IMR-90 (cell line): ENCODE data around the gene LRRN2. TPM values are rescaled to one million over a fixed set of nuclear protein-coding genes. Genes with fewer than 3 reads are reported as not detected.

Experiments used
- ATAC-seq: fragments of 200-7000 bp; cut with Tn5 transposase; 2 replicates; pipeline ENCODE4 v1.9.1; 2020; ENCODE audit warnings: low read depth, mild to moderate bottlenecking, moderate library complexity
- BruUV-seq: library from RNA; stranded (reverse); fragments of 400-500 nt; replicated peaks from 2 replicates; lab custom pipeline; 2021; lab: Mats Ljungman, UMichigan
- CTCF ChIA-PET: fragments of 300-600 bp; formaldehyde crosslinking; extraction: SDS; loops from one replicate; lab custom pipeline; 2021; ENCODE audit warnings: antibody characterized with exemption; lab: Yijun Ruan, JAX
- POLR2A ChIA-PET: fragments of 300-600 bp; sonication (Branson Sonifier 250); formaldehyde crosslinking; loops from one replicate; lab custom pipeline; 2022; ENCODE audit warnings: antibody characterized with exemption; ENCODE audit not compliant: unreplicated experiment; lab: Charles Lee
- DNase-seq: peaks from one replicate; pipeline ENCODE4 v3.0.0; 2013
- H2AFZ ChIP-seq: replicated peaks from 2 replicates; pipeline ENCODE3; 2013; ENCODE audit warnings: low read length, mild to moderate bottlenecking; ENCODE audit not compliant: poor library complexity
- H2AK5ac ChIP-seq: 2 replicates; pipeline ENCODE4 v1.6.1; 2013; ENCODE audit warnings: low read depth, low read length, inconsistent platforms
- H2AK9ac ChIP-seq: replicated peaks from 2 replicates; pipeline ENCODE3; 2013; ENCODE audit warnings: mild to moderate bottlenecking, low read depth, low read length, moderate library complexity; ENCODE audit not compliant: poor library complexity
- H2BK120ac ChIP-seq: 2 replicates; pipeline ENCODE4 v1.6.1; 2013; ENCODE audit warnings: low read depth, low read length, inconsistent platforms
- H2BK15ac ChIP-seq: 3 replicates; pipeline ENCODE4 v1.6.1; 2013; ENCODE audit warnings: low read depth, low read length, inconsistent platforms
- H2BK20ac ChIP-seq: 2 replicates; pipeline ENCODE4 v1.6.1; 2013; ENCODE audit warnings: low read depth, mild to moderate bottlenecking, inconsistent platforms, low read length, moderate library complexity
- H2BK5ac ChIP-seq: 2 replicates; pipeline ENCODE4 v1.6.1; 2013; ENCODE audit warnings: mild to moderate bottlenecking, low read depth, low read length, inconsistent platforms; ENCODE audit not compliant: poor library complexity, severe bottlenecking
- H3K14ac ChIP-seq: replicated peaks from 2 replicates; pipeline ENCODE4 v1.6.1; 2013; ENCODE audit warnings: low read depth, low read length, inconsistent platforms
- H3K18ac ChIP-seq: 2 replicates; pipeline ENCODE4 v1.6.1; 2013; ENCODE audit warnings: low read depth, low read length, control low read depth
- H3K23ac ChIP-seq: 2 replicates; pipeline ENCODE4 v1.6.1; 2013; ENCODE audit warnings: low read depth, low read length, inconsistent platforms
- H3K27ac ChIP-seq: 2 replicates; pipeline ENCODE4 v1.5.1; 2013; ENCODE audit warnings: mild to moderate bottlenecking, control low read depth, low read length; ENCODE audit not compliant: insufficient read depth
- H3K27me3 ChIP-seq: 2 replicates; pipeline ENCODE4 v1.6.1; 2013; ENCODE audit warnings: low read length; ENCODE audit not compliant: control insufficient read depth, insufficient read depth
- H3K36me3 ChIP-seq: 2 replicates; pipeline ENCODE4 v1.6.1; 2013; ENCODE audit warnings: low read length, mixed read lengths; ENCODE audit not compliant: control insufficient read depth, insufficient read depth
- H3K4ac ChIP-seq: 2 replicates; pipeline ENCODE4 v1.6.1; 2013; ENCODE audit warnings: low read depth, low read length, inconsistent platforms
- H3K4me1 ChIP-seq: 2 replicates; pipeline ENCODE4 v1.6.1; 2013; ENCODE audit warnings: low read length, mixed read lengths; ENCODE audit not compliant: control insufficient read depth, insufficient read depth
- H3K4me2 ChIP-seq: 2 replicates; pipeline ENCODE4 v1.6.1; 2013; ENCODE audit warnings: low read depth, mild to moderate bottlenecking, control low read depth, low read length, moderate library complexity
- H3K4me3 ChIP-seq: 2 replicates; pipeline ENCODE4 v1.5.1; 2013; ENCODE audit warnings: low read depth, mild to moderate bottlenecking, control low read depth, low read length, moderate library complexity; ENCODE audit not compliant: insufficient read depth
- H3K56ac ChIP-seq: 2 replicates; pipeline ENCODE4 v1.6.1; 2013; ENCODE audit warnings: low read length, inconsistent platforms; ENCODE audit not compliant: insufficient read depth; ENCODE audit errors: extremely low read depth
- H3K79me1 ChIP-seq, 2 experiments: 2 replicates each; pipeline ENCODE4 v1.6.1; 2013; ENCODE audit warnings: low read length in 2 of 2, inconsistent platforms in 1 of 2, low read depth in 1 of 2
- H3K9ac ChIP-seq: 2 replicates; pipeline ENCODE4 v1.6.1; 2013; ENCODE audit warnings: low read depth, low read length, control low read depth
- H3K9me1 ChIP-seq: 2 replicates; pipeline ENCODE4 v1.6.1; 2013; ENCODE audit warnings: low read length, inconsistent platforms; ENCODE audit not compliant: insufficient read depth
- H3K9me3 ChIP-seq: 2 replicates; pipeline ENCODE4 v1.6.1; 2013; ENCODE audit warnings: low read length; ENCODE audit not compliant: control insufficient read depth, insufficient read depth
- H4K20me1 ChIP-seq: 2 replicates; pipeline ENCODE4 v1.6.1; 2013; ENCODE audit warnings: low read length, inconsistent platforms; ENCODE audit not compliant: insufficient read depth
- H4K5ac ChIP-seq: 2 replicates; pipeline ENCODE4 v1.6.1; 2013; ENCODE audit warnings: mild to moderate bottlenecking, low read depth, low read length, control low read depth
- H4K8ac ChIP-seq, 2 experiments: 2 replicates each; pipeline ENCODE4 v1.6.1; 2013; ENCODE audit warnings: low read depth in 2 of 2, low read length in 2 of 2, control low read depth in 1 of 2, inconsistent platforms in 1 of 2
- H4K91ac ChIP-seq: 2 replicates; pipeline ENCODE4 v1.6.1; 2013; ENCODE audit warnings: low read depth, low read length, inconsistent platforms; ENCODE audit not compliant: insufficient read depth
- NFE2L2 ChIP-seq: fragments of 150-350 bp; IDR thresholded peaks from 2 replicates; pipeline ENCODE4 v1.6.1; 2016; ENCODE audit warnings: low read depth, mild to moderate bottlenecking, low read length
- WGBS, 2 experiments: methylation state at CpG; one replicate each; pipeline versions ENCODE4 v1.1.5 to v1.1.7; 2013; ENCODE audit warnings: missing lambda C conversion rate in 2 of 2; ENCODE audit not compliant: insufficient read length in 1 of 2; ENCODE audit errors: extremely low coverage in 2 of 2; 5-methylcytosine and 5-hydroxymethylcytosine counted together
- dilution Hi-C: fragments of 300-500 bp; cut with HindIII; formaldehyde crosslinking; loops from one replicate; pipeline ENCODE4 v1.14.3; 2018; ENCODE audit warnings: low sequenced_read_pairs; ENCODE audit not compliant: unreplicated experiment
- in situ Hi-C: fragments of 300-500 bp; cut with MboI; formaldehyde crosslinking; loops from 3 replicates; pipeline ENCODE4 v1.14.3; 2019; ENCODE audit warnings: low sequenced_read_pairs, inconsistent platforms, mixed read lengths
- intact Hi-C: fragments of 100-400 bp; cut with micrococcal nuclease; formaldehyde crosslinking; loops from 2 replicates; pipeline ENCODE4 v1.10.0; 2022
- polyA plus RNA-seq, 3 experiments: library from polyadenylated mRNA; depleted of rRNA; stranded (reverse); fragments of >200 nt; gene quantifications; 2 replicates each; pipeline ENCODE4 v1.2.3, GENCODE V29; 2012; ENCODE audit warnings: low replicate concordance in 1 of 3
- total RNA-seq: library from RNA; depleted of rRNA; stranded (reverse); fragments of >200 nt; gene quantifications from 2 replicates; pipeline ENCODE4 v1.2.3, GENCODE V29; 2012
- TF ChIP-seq, protein P1 (sequence below): fragments of 150-350 bp; IDR thresholded peaks from 2 replicates; pipeline ENCODE4 v1.6.1; 2016; ENCODE audit warnings: low read depth, mild to moderate bottlenecking, low read length, moderate library complexity, borderline replicate concordance
- TF ChIP-seq, protein P2 (sequence below): fragments of 150-350 bp; IDR thresholded peaks from 2 replicates; pipeline ENCODE4 v1.6.1; 2017; ENCODE audit warnings: mild to moderate bottlenecking, antibody characterized with exemption, low read length, low read depth

Gene LRRN2
- total and polyA plus RNA-seq, 2 of the 4 experiments (the other 2 are of a cell fraction), result not detected

DNA sequence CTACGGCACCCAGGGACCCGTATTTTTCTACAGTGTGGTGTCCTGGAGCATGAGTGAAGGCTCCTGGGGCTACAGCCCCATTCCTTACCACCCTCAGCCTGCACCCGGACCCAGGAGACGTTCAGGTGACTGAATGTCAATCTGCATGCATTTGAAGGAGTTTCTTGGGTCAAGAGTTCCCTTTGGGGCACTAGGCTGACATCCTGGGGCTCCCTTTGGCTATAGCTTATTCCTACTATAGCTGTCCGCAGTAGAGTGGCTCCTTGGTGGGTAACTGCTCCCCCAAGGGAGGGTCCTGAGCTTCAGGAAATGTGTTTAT, 19.9 kb upstream of the LRRN2 start:
- Histone ChIP-seq H3K9ac (no peak overlapping the region), H4K91ac (no peak overlapping the region), H3K56ac (no peak overlapping the region), H2AFZ (no peak overlapping the region), H2BK120ac (no peak overlapping the region), H3K36me3 (no peaks in the 10 kb centered on the region), H3K4me1 (no peaks in the 10 kb centered on the region), H3K18ac (no peak overlapping the region), H3K4ac (no peak overlapping the region), H3K27me3 (peaks cover 21% of the 10 kb centered on the region), H4K20me1 (no peaks in the 10 kb centered on the region), H2BK5ac (no peak overlapping the region), H2BK20ac (no peak overlapping the region), H2AK5ac (no peak overlapping the region), H3K14ac (no peak overlapping the region), H3K4me2 (no peak overlapping the region), H4K5ac (no peak overlapping the region), H3K9me3 (no peaks in the 10 kb centered on the region), H3K79me1 (no peaks in the 10 kb centered on the region), H4K8ac (no peak overlapping the region), H3K23ac (no peak overlapping the region), H2AK9ac (no peak overlapping the region), H3K9me1 (no peaks in the 10 kb centered on the region), H3K27ac (no peak overlapping the region), H2BK15ac (no peak overlapping the region), H3K4me3 (no peak overlapping the region)
- DNase-seq, result no peak
- ChIA-PET POLR2A (no interaction called here), CTCF (no interaction called here)
- no CpG with 5 or more reads among the region's 5 CpGs for WGBS, 2 experiments
- TF ChIP-seq, protein P1, sequence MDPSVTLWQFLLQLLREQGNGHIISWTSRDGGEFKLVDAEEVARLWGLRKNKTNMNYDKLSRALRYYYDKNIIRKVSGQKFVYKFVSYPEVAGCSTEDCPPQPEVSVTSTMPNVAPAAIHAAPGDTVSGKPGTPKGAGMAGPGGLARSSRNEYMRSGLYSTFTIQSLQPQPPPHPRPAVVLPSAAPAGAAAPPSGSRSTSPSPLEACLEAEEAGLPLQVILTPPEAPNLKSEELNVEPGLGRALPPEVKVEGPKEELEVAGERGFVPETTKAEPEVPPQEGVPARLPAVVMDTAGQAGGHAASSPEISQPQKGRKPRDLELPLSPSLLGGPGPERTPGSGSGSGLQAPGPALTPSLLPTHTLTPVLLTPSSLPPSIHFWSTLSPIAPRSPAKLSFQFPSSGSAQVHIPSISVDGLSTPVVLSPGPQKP, result no peak
- no peak for TF ChIP-seq NFE2L2
- TF ChIP-seq, protein P2, sequence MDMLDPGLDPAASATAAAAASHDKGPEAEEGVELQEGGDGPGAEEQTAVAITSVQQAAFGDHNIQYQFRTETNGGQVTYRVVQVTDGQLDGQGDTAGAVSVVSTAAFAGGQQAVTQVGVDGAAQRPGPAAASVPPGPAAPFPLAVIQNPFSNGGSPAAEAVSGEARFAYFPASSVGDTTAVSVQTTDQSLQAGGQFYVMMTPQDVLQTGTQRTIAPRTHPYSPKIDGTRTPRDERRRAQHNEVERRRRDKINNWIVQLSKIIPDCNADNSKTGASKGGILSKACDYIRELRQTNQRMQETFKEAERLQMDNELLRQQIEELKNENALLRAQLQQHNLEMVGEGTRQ, result no peak
- in situ Hi-C loops, result no loop called here
- no TSS peak for BruUV-seq
- dilution Hi-C loops, result no loop called here
- no peak for ATAC-seq
- intact Hi-C loops, result no loop called here
